GM19324 (cell line): ENCODE measurements around the gene VSX2.

Experiments used
- ATAC-seq: cut with Tn5 transposase; IDR thresholded peaks from one replicate; pipeline ENCODE4 v1.9.1; 2021; ENCODE audit warnings: mild to moderate bottlenecking, moderate library complexity; ENCODE audit not compliant: unreplicated experiment, low FRiP score

VSX2 gene

DNA sequence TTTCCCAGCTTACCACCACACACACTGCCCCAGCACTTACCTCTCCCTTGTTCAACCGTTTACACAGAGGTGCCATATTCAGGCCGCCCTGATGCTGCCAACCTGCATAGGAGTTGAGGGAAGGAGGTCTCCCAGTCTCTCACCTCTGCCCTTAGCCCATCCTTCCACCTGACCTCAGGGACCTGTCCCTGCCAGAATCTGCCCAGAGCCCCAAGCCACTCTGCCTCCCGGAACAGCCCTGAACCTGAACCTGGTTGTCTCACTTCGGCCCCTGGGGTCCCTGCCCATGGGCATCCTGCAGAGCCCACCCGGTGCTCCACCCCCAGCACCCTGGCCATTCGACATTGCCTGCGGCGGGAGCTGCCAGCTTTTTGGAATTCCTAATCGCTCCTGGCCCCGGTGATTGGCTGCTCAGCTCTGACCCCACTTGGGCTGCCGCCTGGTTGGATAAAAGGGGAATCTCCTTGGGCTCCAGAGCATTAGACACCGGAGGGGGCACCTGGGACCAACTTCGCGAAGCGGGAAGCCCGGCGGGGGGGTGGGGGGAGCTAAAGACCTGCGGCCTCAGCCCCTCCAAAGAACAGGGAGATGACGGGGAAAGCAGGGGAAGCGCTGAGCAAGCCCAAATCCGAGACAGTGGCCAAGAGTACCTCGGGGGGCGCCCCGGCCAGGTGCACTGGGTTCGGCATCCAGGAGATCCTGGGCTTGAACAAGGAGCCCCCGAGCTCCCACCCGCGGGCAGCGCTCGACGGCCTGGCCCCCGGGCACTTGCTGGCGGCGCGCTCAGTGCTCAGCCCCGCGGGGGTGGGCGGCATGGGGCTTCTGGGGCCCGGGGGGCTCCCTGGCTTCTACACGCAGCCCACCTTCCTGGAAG lies at the start of gene VSX2:
VSX2 (plus strand) TSS at position 476 of the 874 bp plus-strand sequence; CDS start at position 589, 113 bp downstream.
- ATAC-seq, result no peak

DNA sequence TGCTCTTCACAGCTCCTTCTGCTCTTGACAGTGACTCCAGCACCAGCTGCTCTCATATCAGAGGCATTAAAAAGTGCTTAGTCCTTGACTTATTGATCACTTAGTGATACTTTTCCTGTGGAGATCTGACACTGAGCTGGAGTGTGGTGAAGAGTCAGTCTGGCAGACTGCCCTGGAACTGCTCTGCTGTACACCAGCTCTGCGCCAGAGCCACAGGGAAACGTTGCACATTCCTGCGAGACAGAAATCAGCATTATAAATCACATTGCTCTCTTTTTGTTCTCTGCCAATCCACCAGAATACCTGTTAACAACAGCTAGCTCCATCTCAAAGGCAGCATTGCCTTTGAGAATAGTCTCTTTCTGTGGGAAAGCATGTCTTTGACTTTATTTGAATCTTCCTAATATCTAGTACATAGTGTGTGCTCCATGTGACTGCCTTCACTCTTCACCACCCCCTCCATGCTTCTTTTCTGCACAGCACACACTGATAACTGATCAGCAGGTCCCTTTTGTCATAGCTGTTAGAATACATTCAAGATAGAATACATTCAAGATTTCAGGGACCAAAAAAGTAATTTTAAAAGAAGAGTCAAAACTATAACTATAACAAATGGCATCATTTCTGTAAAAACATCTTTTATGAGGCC lies 48.2 kb upstream of the VSX2 start:
- no peak for ATAC-seq

DNA sequence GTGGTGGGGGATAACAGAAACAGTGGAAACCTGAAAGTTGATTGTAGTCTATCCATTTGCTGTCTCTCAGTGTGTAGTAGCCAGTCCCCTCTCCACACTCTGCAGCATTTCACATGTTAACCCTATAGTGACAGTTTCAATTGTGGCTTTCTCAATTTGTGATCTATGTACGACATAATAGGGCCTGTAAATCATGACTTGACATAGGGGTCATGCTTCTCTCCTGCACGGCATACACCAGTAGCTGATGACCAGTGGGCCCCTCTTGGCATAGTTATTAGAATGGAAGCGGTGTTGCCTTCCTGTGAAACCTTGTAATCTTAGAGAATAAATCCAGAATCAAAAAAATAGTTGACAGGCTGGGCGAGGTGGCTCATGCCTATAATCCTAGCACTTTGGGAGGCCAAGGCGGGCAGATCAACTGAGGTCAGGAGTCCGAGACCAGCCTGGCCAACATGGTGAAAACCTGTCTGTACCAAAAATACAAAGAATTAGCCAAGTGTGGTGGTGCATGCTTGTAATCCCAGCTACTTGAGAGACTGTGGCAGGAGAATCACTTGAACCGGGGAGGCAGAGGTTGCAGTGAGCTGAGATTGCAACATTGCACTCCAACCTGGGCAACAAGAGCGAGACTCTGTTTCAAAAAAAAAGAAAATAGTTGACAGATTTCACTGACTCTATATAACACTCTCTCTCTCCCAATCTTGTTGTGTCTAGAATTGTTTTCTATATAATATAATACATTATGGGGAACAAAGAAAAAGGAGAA lies 44.6 kb upstream of the VSX2 start:
- no peak for ATAC-seq

DNA sequence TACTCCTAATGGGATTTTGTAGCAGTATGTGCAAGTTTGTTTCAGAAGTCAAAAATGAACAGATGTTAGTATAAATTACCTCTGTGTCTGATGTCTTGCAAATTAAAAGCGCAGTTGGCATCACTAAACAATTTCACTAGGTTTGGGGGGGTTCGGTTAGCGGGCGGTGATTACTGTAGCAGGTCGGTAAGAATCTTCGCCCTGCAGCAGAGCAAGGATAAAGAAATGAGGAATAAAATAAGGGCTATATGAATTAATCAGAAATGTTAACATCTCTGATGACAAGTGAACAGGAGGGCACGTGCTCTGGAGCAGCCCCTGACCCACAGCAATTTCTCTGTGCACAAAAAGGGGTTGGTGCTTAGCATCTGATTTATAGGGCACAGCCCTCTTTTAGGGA lies 43.6 kb upstream of the VSX2 start:
- ATAC-seq, result no peak

DNA sequence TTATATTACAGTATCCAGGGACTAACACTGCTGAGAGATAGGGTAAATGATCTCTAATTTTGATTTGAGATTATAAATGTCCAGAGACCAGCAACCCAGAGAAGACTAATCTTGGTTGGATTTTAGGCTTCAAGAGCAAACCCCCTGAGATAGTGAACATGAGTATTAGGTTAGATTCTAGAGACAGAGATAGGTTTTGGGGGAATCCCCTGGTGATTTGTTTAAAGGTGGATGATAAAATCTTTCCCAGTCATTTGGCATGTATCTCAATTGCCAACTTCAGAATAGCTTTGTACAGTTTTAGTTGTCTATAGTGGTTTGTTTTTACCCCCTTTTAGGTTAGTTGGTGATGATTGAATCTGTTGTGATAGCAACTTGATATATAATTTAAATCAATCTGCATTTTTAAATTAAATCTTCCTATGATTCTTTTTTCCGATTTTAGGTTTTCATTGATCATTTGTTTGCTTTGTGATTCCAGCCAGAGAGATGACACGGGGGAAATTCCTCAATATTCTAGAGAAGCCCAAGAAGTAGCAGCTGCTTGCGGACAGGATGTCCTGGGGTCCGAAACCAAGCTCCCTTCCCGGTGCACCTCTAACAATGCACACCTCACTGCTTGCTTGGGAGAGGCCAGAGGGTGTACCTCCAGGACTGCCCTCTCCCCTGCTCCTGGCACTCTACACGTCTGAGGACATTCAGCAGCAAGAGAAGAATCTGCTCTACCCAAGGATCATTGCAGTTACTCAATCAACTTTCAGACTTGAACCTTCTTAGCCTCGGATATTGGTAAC lies 40.6 kb upstream of the VSX2 start:
- no peak for ATAC-seq

DNA sequence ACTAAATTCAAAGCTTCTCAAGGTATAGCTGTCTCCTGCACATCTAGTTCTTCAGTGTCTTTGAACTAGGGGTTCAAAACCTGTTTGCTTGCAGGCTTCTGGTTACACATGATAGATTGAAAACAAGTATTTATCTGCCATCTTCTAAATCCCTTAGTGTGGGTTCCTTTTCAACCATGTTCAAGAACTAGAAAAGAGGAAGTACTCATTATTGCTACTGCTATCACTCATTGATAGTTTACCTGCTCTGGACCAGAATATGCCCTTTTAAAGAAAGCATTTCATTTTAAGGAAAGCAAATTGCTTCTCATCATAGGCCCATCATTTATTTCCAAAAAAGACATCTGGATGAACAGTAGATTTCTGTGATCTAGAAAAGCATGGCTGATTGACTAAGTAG lies 37.1 kb upstream of the VSX2 start:
- ATAC-seq, result no peak

DNA sequence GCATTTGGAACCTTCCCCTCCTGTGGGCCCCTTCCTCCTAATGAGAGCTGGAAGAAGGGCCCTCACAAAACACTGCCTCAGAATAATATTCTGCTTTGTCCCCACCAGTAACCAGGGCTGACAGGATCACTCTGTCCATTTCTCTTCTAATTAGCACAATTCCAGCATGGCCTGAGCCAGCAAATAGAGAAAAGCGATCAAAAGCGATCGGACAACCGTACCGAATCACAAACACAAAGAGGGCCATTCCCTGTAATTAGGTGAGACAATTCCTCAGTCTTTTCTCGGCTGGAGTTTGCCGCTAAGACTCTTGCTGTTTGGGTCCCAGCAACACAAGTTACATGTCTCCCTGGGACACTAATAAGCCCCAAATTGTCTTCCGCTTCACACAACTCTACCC lies 35.6 kb upstream of the VSX2 start:
- ATAC-seq, result no peak

DNA sequence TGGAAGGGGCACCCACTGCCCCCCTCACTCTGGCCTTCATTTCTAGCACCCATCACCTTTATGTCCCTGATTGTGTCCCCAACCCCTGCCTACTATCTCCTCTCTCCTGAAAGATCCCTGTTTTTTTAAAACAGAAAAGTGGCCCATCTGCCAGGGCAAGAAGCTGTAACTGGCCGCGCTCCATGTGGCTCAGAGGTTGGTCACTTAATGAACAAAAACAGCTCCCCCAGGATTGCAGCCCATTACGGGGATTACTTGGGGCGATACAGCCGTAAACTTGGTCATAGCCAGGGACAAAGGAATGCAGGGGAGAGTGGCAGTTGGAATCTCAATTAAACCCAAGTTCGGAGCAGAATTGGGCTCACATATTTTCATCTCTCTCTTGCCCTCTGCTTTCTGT lies 34.8 kb upstream of the VSX2 start:
- no peak for ATAC-seq

DNA sequence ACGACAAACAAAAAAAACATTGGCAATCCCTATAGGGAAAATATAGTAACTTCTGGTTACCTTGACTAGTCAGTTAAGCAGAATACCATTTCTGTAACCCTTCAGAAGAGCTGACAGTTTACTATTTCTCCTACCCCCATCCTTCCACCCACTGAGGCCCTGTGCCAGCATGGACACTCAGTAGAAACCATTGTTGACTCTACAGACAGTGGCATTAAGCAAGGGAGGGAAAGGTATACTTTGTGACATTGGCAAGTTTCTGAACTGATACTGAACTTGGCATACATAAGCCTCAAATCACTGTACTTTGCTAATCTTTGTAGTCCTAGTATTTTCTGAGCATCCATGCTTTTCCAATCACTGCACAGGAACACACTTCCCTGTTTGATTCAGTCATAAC lies 33.4 kb upstream of the VSX2 start:
- no peak for ATAC-seq

DNA sequence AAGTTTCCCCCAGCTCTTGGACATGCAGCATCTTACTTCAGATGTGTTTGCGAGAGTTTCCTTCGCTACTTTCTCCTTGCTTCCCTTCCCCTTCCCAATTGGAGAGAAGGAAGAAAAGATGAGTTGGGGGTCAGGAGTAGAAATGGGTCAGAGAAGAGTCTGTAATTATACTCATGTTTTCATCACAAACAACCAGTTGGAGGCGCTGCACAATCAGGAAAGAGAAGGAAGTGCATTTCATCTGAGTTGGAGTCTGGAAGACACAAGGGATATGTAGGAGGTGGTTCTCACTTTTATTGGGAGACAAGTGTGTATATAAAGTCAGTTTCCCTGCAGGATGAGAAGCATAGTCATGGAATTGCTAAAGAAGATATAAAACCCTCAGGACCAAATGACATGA lies 31.3 kb upstream of the VSX2 start:
- no peak for ATAC-seq

DNA sequence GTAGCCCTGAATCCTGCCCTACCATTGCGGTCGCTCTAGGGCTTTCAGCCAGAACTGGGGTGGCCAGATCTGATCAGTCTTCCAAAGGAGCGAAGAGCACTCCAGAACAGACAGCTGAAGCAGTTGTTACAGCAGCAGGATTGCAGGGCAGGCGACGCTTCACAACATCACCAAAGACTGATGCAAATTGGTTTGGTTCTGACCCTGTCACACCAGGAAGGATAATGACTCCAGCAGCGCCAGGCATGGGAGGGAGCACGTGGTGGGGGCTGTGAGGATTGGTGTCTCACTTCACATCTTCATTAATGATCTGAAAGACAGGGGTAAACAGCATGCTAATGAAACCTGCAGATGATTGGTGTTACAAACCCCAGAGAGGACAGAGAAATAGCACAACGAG lies 30.6 kb upstream of the VSX2 start:
- no peak for ATAC-seq

DNA sequence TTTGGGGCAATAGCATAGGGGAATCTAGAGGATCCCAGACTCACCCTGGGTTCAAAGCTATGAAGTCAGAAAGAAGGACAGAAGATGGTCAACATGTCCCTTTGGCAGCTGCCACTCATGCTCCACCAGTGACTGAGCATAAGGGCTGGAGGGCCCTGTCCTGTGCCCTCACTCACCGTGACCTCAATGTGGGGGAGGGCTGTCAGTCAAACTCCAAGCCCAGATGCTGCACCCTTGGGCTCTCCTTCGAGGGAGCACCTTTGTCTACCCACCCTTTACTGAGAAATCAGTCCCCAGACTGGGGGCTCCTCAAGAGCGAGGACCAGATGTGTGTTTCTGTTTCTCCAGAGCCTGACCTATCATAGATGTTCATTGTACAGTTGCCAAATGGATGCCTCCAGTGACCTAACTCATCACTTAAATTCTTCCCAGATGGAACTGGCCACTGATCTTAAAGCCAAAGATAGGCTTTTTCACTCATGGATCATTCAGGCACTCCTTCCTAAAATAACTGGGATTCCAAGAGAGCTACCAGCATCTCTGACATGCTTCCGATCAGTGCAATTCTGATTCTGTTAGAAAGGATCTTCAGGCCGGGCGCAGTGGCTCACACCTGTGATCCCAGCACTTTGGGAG lies 27.2 kb upstream of the VSX2 start:
- ATAC-seq, result no peak

DNA sequence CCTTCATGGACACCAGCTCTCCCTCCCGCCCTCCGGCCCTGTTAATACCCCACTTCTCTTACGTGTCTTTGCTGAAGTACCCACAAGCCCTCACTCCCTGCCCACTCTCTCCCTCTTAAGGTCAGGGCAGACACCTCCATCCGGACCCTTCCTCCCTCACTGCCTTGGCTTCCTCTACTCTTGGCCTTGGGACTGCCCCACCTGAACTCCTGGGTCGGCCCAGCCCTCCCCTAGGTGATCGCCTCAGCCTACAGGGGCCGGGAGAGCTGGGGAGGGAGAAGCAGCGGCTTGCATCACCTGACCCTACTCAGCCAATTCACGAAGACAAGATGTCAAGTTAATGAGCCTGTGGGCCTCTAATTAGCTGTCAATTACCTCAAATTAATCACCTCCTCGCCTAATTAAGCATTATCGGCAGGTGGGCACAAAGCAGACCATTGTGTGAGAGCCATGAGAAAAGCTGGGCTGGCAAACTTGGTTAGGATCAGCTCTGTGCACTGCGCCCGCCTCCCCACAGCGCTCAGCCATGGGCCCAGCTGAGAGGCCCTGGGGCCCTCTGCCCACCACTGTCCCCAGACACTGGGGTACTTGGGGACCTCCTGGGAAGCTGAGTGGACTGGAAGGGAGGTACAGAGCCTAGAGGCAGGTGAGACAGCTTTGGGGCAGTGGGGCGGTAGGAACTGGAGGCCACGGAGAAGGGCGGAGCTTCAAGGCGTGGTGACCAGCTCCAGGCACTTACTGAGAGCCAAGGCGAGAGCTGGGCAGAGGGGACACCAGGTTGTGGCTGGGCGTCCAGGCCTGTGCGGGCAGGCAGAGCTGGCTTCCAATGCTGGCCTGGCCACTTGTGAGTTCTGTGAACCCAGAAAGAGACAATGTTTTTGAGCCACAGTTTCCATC lies 25.1 kb upstream of the VSX2 start:
- ATAC-seq, result no peak

DNA sequence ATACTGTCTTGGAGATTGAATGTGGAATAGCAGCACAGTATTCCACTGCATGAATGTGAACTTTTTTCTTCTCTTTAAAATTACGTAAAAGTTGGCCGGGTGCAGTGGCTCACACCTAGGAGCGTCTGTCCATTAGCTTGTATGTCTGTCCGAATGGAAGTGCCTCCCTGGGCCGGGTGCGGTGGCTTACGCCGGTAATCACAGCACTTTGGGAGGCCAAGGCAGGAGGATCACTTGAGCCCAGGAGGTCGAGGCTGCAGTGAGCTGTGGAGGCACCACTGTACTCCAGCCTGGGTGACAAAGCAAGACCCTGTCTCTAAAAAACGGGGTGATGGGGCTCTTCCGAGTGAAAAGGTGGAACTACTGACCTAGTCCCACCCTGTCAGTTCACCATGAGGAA lies 22.6 kb upstream of the VSX2 start:
- ATAC-seq, result no peak

DNA sequence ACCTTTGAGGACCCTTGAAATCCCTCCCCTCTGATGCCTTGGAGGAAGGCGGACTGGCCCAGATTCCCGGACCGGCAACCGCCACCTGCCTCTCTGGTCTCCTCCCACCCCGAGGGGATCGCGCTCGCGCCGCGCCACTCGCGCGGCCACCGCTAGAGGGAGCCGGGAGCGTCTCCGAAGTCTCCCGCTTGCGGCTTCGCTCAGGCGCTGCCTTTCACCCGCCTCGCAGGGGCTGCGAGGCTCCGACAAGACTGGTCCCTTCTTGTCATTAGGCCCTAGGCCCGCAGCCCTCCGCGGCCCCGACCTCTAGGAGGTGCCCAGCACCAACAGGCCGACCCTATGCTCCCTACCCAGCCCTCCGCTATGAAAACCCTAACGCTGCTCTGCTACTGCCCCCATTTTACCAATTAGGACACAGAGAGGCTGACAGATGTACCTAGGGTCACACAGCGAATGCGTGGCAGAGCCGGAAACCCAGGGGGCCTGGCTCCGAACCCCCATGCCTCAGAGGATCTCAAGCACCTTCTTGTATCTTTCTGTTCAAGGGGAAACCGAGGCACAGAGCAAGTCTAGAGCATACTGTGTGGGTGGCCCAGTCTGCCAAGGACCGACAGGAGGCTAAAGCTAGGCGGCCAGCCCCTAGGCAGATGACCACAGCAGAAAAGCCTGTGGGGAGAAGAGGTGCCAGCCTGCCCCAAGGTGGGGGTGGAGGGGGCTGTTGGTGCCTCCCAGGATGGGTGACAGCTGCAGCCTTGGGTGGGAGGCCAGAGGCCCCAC lies 21.4 kb upstream of the VSX2 start:
- ATAC-seq, result no peak

DNA sequence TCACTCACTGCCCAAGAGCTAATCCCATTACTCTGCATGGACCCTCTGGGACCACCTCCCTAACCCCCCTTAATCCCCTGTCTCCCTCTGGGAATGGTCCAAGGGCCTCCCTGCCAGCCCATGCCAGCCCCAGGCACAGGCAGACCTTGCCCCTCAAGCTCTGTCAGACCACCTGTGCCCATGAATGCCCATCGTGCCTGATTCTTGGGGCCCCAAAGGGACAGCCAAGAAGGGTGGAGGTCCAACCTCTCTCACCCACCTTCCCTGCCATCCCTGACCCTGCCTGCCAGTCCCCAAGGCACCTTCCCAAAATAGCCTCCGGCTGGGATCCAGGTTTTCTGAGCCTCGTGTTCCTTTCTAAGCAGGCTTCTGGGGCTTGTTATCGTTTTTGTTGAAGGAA lies 20.8 kb upstream of the VSX2 start:
- ATAC-seq, result no peak

DNA sequence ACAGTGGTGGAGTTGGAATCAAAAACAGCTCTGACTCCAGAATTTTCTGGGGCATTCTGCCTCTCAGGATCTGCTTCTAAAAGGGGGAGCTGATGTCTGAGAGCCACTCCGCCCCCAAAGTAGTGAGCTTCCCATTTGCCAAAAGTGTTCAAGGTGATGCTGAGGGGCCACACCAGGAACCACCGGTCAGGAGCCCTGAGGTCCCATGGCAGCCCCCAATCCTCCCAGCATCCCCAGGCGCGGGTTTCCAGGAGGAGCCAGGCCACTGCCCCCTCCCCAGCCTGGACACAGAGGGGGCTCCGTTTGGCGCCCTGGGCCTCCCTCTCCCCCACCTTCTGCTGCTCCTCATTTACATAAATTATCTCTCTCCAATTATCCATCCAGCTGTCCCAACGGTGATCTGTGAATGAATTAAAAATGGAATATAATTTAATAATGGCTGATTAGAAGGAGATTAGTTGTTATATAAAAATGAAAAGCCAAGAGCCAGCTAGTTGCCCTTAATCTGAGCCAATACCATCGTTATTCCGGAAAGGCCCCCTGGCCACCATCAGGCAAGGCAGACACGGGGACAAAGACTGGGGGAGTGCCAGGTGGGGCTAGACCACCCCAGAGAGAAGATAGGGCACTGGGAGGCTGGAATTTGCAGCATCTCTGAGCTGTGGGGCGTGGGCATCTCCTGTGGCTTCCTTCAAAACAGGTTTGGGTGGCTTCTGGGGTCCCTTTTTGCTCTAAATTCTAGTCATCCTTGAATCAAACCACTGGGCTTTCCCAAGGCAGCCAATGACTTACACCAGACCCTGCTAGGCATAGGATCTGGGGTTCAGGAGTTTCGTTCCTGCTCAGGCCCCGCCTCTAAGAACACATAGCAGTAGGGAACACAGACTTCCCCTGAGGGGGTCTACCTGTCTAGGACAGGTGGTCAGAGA lies 19.7 kb upstream of the VSX2 start:
- no peak for ATAC-seq
